Fibroblast of skin of abdomen (primary cell): Measurements from ENCODE around the gene CFAP99.

Source experiments
- DNase-seq: peaks from one replicate; pipeline ENCODE4 v3.0.0-alpha.2; 2013

CFAP99 gene

GRCh38 chr4:2511645-2512131 is 92.9 kb downstream of the CFAP99 start:
- no peak for DNase-seq
